HG03025 (cell line): Measurements from ENCODE around the gene ATP6V0B.

ENCODE experiments used
- ATAC-seq: cut with Tn5 transposase; IDR thresholded peaks from one replicate; pipeline ENCODE4 v1.9.1; 2021; ENCODE audit warnings: mild to moderate bottlenecking, moderate library complexity; ENCODE audit not compliant: unreplicated experiment, low FRiP score

Gene ATP6V0B

GRCh38 chr1:43982241-43982640, 7.5 kb downstream of the ATP6V0B start:
- no peak for ATAC-seq

- ATAC-seq = no peak
Observed at GRCh38 chr1:43982808-43983207, 8.0 kb downstream of the ATP6V0B start.

DNA sequence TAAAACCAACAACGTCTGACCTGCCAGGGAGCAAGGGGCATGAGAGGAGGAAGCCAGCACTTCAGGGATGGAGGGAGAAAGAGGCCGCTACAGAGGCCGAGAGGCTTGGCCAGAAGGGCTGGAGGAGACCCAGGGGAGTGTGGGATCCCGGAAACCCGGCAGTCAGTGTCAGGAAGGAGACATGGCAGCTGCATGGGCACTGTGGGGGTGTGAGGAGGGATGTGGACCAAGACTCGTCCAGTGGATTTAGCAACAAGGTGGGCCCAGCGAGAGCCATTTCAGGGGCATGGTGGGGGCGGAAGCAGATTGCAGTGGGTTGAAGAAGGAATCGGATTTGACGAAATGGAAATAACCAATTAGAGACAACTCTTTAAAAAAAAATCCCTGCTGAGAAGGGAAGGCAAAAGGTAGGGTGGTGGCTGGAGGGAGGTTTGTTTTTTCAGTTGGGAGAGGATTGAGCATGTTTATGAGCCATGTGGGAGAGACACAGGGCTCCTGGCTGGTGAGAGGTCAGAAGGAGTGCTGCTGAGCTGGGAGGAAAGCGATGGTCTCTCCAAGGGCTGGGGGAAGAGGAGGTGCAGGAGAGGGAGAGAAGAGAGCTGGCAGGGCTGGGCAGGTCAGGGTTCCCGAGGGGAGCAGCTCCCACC, 8.6 kb downstream of the ATP6V0B start:
- no peak for ATAC-seq

DNA sequence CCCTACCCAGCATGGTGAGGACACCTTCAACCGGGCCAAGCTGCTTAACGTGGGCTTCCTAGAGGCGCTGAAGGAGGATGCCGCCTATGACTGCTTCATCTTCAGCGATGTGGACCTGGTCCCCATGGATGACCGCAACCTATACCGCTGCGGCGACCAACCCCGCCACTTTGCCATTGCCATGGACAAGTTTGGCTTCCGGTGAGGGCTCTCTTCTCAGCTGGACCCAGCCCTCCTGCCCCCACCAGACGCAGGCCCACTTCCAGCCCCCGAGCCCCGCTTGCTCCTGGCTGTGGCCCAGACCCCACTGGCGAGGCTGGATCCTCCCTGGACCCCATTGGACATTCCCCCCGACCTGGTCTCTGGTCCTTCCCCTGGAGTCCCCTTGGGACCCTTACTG, 10.1 kb downstream of the ATP6V0B start:
- no peak for ATAC-seq

GRCh38 chr1:43985984-43986595, 11.3 kb downstream of the ATP6V0B start:
- ATAC-seq = no peak

- no peak for ATAC-seq
Observed at GRCh38 chr1:43986712-43987111, 12.0 kb downstream of the ATP6V0B start.

GRCh38 chr1:43987159-43987902, 12.6 kb downstream of the ATP6V0B start:
- no peak for ATAC-seq

GRCh38 chr1:43990271-43991199, 15.8 kb downstream of the ATP6V0B start:
- ATAC-seq = no peak

- no peak for ATAC-seq
Observed at GRCh38 chr1:43991200-43991475, 16.4 kb downstream of the ATP6V0B start.

GRCh38 chr1:43991476-43992231, 16.9 kb downstream of the ATP6V0B start, which contains the start of gene CCDC24:
Gene CCDC24 (plus strand): TSS chr1:43991599. CDS start chr1:43991879, 280 bp downstream.
- ATAC-seq = peak; percentile 75

DNA sequence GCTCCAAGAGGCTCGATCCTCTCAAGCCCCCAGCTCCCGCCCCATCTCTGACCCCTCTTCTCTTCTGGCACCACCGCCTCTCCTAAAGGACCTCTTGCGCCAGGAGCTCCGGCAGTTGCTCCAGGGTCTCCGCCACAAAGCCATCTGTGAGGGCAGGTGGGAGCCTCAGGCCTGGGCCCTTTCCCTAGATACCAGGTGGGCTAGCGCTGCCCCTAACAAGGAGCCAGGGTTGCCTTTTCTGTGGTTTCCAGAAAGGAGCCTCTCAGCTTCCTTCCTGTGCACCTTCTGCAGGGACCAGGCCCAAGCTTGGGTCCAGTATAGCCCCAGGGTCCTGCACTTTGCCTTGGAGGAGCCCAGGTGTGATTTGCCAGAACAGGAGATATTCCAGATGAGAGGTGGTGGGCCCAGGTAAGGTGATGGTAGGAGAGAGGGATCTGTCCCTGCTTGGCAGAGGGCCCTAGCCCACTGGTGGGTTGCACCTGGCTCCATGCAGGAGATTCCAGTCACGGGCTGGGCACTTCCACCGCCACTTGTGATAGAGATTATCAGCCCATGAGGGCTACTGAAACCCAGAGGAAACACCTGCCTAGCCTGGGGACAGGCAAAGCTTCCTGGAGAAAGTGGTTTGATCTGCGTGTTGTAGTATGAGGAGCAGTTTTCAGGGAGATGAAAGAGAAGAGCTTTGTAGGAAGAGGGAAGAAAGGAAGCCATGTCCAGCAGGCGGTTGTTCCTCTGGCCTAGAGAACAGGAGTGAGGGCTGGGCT, 17.7 kb downstream of the ATP6V0B start:
- no peak for ATAC-seq

- ATAC-seq = no peak
Observed at GRCh38 chr1:43993206-43993914, 18.6 kb downstream of the ATP6V0B start.

DNA sequence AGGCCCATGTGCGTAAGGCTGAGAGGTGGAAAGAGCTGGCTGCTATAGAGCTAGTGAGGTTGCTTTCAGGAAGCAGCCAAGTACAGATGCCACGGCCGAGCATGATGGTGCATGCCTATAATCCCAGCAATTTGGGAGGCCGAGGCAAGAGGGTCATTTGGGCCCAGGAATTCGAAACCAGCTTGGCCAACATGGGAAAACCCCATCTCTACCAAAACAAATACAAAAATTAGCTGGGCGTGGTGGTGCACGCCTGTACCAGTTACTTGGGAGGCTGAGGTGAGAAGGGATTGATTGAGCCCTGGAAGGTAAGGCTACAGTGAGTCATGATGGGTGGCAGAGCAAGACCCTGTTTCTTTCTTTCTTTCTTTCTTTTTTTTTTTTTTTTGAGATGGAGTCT, 19.3 kb downstream of the ATP6V0B start:
- no peak for ATAC-seq

GRCh38 chr1:43994794-43995790, 20.3 kb downstream of the ATP6V0B start:
- ATAC-seq = no peak

GRCh38 chr1:43995984-43996732, 21.4 kb downstream of the ATP6V0B start:
- ATAC-seq = no peak

- no peak for ATAC-seq
Observed at GRCh38 chr1:43996733-43997115, 22.0 kb downstream of the ATP6V0B start.
